ENCODE data around the gene NEBL.

Gene NEBL

GRCh38 chr10:20817646-20818045 is 79.5 kb downstream of the NEBL start:
- TF ChIP-seq CTCF (IDR thresholded peaks at IDR 0.05; ENCODE audit: low read depth, low read length, missing control alignments), result no peak
- Histone ChIP-seq H3K4me3 (ENCODE audit: low read depth, low read length) (no peak overlapping the region), H3K27me3 (replicated peaks) (no peaks in the 10 kb centered on the region), H3K27ac (no peak overlapping the region), H3K36me3 (replicated peaks) (no peaks in the 10 kb centered on the region)
- DNase-seq, result no peak
- in situ Hi-C loops (cut with HindIII; ENCODE audit: low pct_ligation_motif_present, low sequenced_read_pairs), result no loop called here

GRCh38 chr10:20817116-20817515 is 80.0 kb downstream of the NEBL start:
- H3K27ac ChIP-seq, result no peak overlapping the region
- DNase-seq, result no peak
- TF ChIP-seq CTCF (IDR thresholded peaks at IDR 0.05; ENCODE audit: low read depth, low read length, missing control alignments), result no peak
- no peaks in the 10 kb centered on the region for H3K27me3 ChIP-seq (replicated peaks)
- H3K4me3 ChIP-seq (ENCODE audit: low read depth, low read length), result no peak overlapping the region
- H3K36me3 ChIP-seq (replicated peaks), result no peaks in the 10 kb centered on the region
- in situ Hi-C loops (cut with HindIII; ENCODE audit: low pct_ligation_motif_present, low sequenced_read_pairs), result no loop called here

DNA sequence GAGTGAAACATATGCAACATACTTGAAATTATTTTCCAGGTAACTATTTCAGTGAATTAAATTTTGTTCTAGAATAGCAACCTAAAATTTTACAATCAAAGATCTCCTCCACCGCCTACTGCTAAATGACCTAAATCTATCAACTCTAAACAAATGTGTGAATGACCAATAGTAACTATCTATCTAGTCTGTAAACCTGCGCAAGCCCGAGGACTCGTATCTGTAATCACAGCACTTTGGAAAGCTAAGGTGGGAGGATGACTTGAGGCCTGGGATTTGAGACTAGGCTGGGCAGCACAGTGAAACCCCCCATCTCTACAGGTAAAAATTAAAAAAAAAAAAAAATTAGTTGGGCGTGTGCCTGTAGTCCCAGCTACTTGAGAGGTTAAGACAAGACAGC is 83.0 kb downstream of the NEBL start:
- no peak for DNase-seq
- no peaks in the 10 kb centered on the region for H3K36me3 ChIP-seq (replicated peaks)
- TF ChIP-seq CTCF (IDR thresholded peaks at IDR 0.05; ENCODE audit: low read depth, low read length, missing control alignments), result no peak
- H3K4me3 ChIP-seq (ENCODE audit: low read depth, low read length), result no peak overlapping the region
- H3K27me3 ChIP-seq (replicated peaks), result no peaks in the 10 kb centered on the region
- in situ Hi-C loops (cut with HindIII; ENCODE audit: low pct_ligation_motif_present, low sequenced_read_pairs), result no loop called here
- H3K27ac ChIP-seq, result no peak overlapping the region

DNA sequence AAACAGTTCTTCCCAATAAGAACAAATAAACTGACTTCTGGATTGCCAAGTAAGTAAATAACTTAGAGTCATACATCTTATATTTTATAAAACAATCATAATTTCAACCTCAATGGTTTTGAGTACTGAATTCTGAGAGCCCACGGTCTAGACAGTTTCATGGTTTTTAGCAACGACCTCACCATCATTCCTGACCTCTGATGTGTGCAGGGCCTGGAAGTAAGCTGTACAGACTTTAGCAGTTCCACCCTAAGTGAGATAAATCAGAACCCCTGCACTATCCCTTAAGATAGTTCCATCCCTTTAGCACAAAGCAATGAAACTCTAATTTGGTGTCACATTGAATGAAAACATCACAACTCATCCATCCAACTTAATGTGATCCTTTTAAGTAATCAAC is 86.0 kb downstream of the NEBL start:
- Histone ChIP-seq H3K27ac (no peak overlapping the region), H3K4me3 (ENCODE audit: low read depth, low read length) (no peak overlapping the region), H3K36me3 (replicated peaks) (no peaks in the 10 kb centered on the region), H3K27me3 (replicated peaks) (no peaks in the 10 kb centered on the region)
- no peak for TF ChIP-seq CTCF (IDR thresholded peaks at IDR 0.05; ENCODE audit: low read depth, low read length, missing control alignments)
- peak; percentile 3 for DNase-seq
- in situ Hi-C loops (cut with HindIII; ENCODE audit: low pct_ligation_motif_present, low sequenced_read_pairs), result no loop called here

- H3K36me3 ChIP-seq (replicated peaks), result no peaks in the 10 kb centered on the region
- TF ChIP-seq CTCF (IDR thresholded peaks at IDR 0.05; ENCODE audit: low read depth, low read length, missing control alignments), result no peak
- in situ Hi-C loops (cut with HindIII; ENCODE audit: low pct_ligation_motif_present, low sequenced_read_pairs), result no loop called here
- no peak overlapping the region for H3K27ac ChIP-seq
- no peak overlapping the region for H3K4me3 ChIP-seq (ENCODE audit: low read depth, low read length)
- H3K27me3 ChIP-seq (replicated peaks), result no peaks in the 10 kb centered on the region
- DNase-seq, result no peak
Observed at GRCh38 chr10:20809631-20810030, 87.5 kb downstream of the NEBL start.

- in situ Hi-C loops (cut with HindIII; ENCODE audit: low pct_ligation_motif_present, low sequenced_read_pairs), result no loop called here
- no peak for DNase-seq
- TF ChIP-seq CTCF (IDR thresholded peaks at IDR 0.05; ENCODE audit: low read depth, low read length, missing control alignments), result no peak
- Histone ChIP-seq H3K27me3 (replicated peaks) (no peaks in the 10 kb centered on the region), H3K4me3 (ENCODE audit: low read depth, low read length) (no peak overlapping the region), H3K36me3 (replicated peaks) (no peaks in the 10 kb centered on the region), H3K27ac (no peak overlapping the region)
Observed at GRCh38 chr10:20806487-20806886, 90.6 kb downstream of the NEBL start.

Data from brain microvascular endothelial cell (primary cell).